Right lobe of liver (tissue), 6 donors: ENCODE measurements around the gene TAF8. TPM values are rescaled to one million over a fixed set of nuclear protein-coding genes. Genes with fewer than 3 reads are reported as not detected.

Source experiments
- ATAC-seq, 4 donors: fragments of 200-7000 bp; cut with Tn5 transposase; one replicate each; pipeline ENCODE4 v1.9.1; 2020; ENCODE audit warnings: mild to moderate bottlenecking in 4 of 4, moderate library complexity in 4 of 4
- DNase-seq, 3 donors: peaks; one replicate each; pipeline ENCODE4 v3.0.0-alpha.2; 2020
- H3K27ac ChIP-seq, 3 donors: fragments of 200-600 bp; one replicate each; pipeline ENCODE4 v1.8.0; 2022
- H3K27me3 ChIP-seq, 2 donors: fragments of 200-600 bp; one replicate each; pipeline ENCODE4 v1.8.0; 2022
- H3K36me3 ChIP-seq, 4 donors: fragments of 200-600 bp; sonication (generic) in 1 of 4; one replicate each; pipeline versions ENCODE4 v1.5.1 to v1.8.0; 2017 to 2022; ENCODE audit warnings: control low read depth in 1 of 4
- H3K4me1 ChIP-seq, 4 donors: fragments of 200-600 bp; sonication (generic) in 1 of 4; one replicate each; pipeline versions ENCODE4 v1.5.1 to v1.8.0; 2017 to 2022; ENCODE audit warnings: control low read depth in 1 of 4
- H3K4me3 ChIP-seq, 3 donors: fragments of 200-600 bp; one replicate each; pipeline ENCODE4 v1.8.0; 2022
- H3K9me3 ChIP-seq, 4 donors: fragments of 200-600 bp; sonication (generic) in 1 of 4; one replicate each; pipeline versions ENCODE4 v1.5.1 to v1.8.0; 2017 to 2022; ENCODE audit warnings: control low read depth in 1 of 4
- CTCF ChIP-seq, 4 donors: fragments of 200-600 bp in 3 of 4; fragments of 450-650 bp in 1 of 4; IDR thresholded peaks; one replicate each; pipeline versions ENCODE4 v1.5.1 to v1.8.0; 2016 to 2022; ENCODE audit warnings: antibody characterized with exemption in 4 of 4, mild to moderate bottlenecking in 2 of 4
- POLR2A ChIP-seq: fragments of 450-650 bp; IDR thresholded peaks from one replicate; pipeline ENCODE4 v1.6.1; 2017; ENCODE audit warnings: antibody characterized with exemption, mild to moderate bottlenecking
- WGBS: methylation state at CpG from one replicate; pipeline ENCODE4 v1.1.6; 2018; ENCODE audit warnings: low coverage, low lambda C conversion rate; ENCODE audit not compliant: insufficient coverage; ENCODE audit errors: missing lambda C conversion rate; 5-methylcytosine and 5-hydroxymethylcytosine counted together
- intact Hi-C, 2 donors: fragments of 100-400 bp; cut with DNase I; formaldehyde crosslinking; loops; one replicate each; pipeline versions ENCODE4 v1.11.2 to v1.14.1; 2022
- total RNA-seq, 6 experiments: library from RNA; depleted of rRNA in 2 of 6; stranded (reverse); fragments of >200 nt in 2 of 6; fragmentation: NEBNext Ultra II Directional in 3 of 6; extraction: Animal tissue kit (Norgen Biotek cat#: 25700) in 3 of 6; gene quantifications; one replicate each; pipeline versions ENCODE4 v1.1.0 to v1.2.4, GENCODE V29; 2016 to 2023
- donor health status: DM: no; HTN: yes; CAD: no.
- donor health status: DM: no; HTN: no; CAD: no.
- donor health status: DM: no; HTN: no; CAD: no.
- donor health status: DM: no; HTN: yes; CAD: no.
- donor health status: DM: no; HTN: yes; CAD: no.

Gene TAF8
- total RNA-seq, 6 experiments from 2014 or later: 6.7 to 14.7 (median 11.9) TPM

- no peaks in the 10 kb centered on the region for H3K4me1 ChIP-seq
- WGBS: 0% methylated on average over 3 of the region's 66 CpGs
- DNase-seq: peak; percentile 65 to 73 (median 70)
- intact Hi-C loops: no loop called here
- H3K4me3 ChIP-seq: peak overlapping the region; percentile 37 to 49 (median 41)
- no peak overlapping the region for H3K27ac ChIP-seq
- TF ChIP-seq CTCF (IDR thresholded peaks at IDR 0.05) (peak; percentile 64 to 80 (median 66)), POLR2A (no peak)
- H3K9me3 ChIP-seq: no peaks in the 10 kb centered on the region
- ATAC-seq: peak; percentile 71 to 90 (median 86)
- no peaks in the 10 kb centered on the region for H3K36me3 ChIP-seq
- no peaks in the 10 kb centered on the region for H3K27me3 ChIP-seq
Measured at GRCh38 chr6:42104095-42104803, 53.9 kb downstream of the TAF8 start.

- no peaks in the 10 kb centered on the region for H3K9me3 ChIP-seq
- H3K4me3 ChIP-seq: peak overlapping the region; percentile 37 to 49 (median 41)
- no peak overlapping the region for H3K27ac ChIP-seq
- ATAC-seq (no peak), DNase-seq (no peak)
- 14% methylated on average over 6 of the region's 16 CpGs for WGBS
- TF ChIP-seq CTCF (IDR thresholded peaks at IDR 0.05) (no peak), POLR2A (no peak)
- H3K27me3 ChIP-seq: no peaks in the 10 kb centered on the region
- no peaks in the 10 kb centered on the region for H3K4me1 ChIP-seq
- intact Hi-C loops: no loop called here
- no peaks in the 10 kb centered on the region for H3K36me3 ChIP-seq
Measured at GRCh38 chr6:42104804-42105125, 54.4 kb downstream of the TAF8 start.

- Histone ChIP-seq H3K27ac (no peak overlapping the region), H3K4me3 (no peak overlapping the region), H3K36me3 (no peaks in the 10 kb centered on the region), H3K4me1 (no peaks in the 10 kb centered on the region), H3K9me3 (no peaks in the 10 kb centered on the region), H3K27me3 (no peaks in the 10 kb centered on the region)
- intact Hi-C loops: no loop called here
- TF ChIP-seq POLR2A (no peak), CTCF (IDR thresholded peaks at IDR 0.05) (no peak)
- WGBS: 67% methylated on average over 1 of the region's 17 CpGs
- no peak for DNase-seq
- ATAC-seq: no peak
Measured at GRCh38 chr6:42105156-42105648, 54.9 kb downstream of the TAF8 start.

GRCh38 chr6:42105709-42106108 is 55.4 kb downstream of the TAF8 start:
- Histone ChIP-seq H3K4me3 (no peak overlapping the region), H3K36me3 (no peaks in the 10 kb centered on the region), H3K9me3 (no peaks in the 10 kb centered on the region), H3K4me1 (no peaks in the 10 kb centered on the region), H3K27me3 (no peaks in the 10 kb centered on the region), H3K27ac (no peak overlapping the region)
- ATAC-seq (no peak), DNase-seq (no peak)
- no peak for TF ChIP-seq CTCF (IDR thresholded peaks at IDR 0.05)
- no peak for TF ChIP-seq POLR2A
- no CpG with 5 or more reads among the region's 1 CpG for WGBS
- intact Hi-C loops: no loop called here
